GM12864 (cell line): Measurements from ENCODE around the gene TMEM201.
"Not testable (repeated sequence)": the region's sequence is repeated elsewhere in the genome, so short reads cannot be mapped to it uniquely, and the experiment has no call there.

Source experiments
- DNase-seq: peaks from one replicate; pipeline ENCODE4 v3.0.0-alpha.2; 2011; ENCODE audit warnings: low read depth
- H3K4me3 ChIP-seq: 2 replicates; pipeline ENCODE4 v1.5.1; 2011; ENCODE audit warnings: mild to moderate bottlenecking, low read depth, low read length, control low read depth
- CTCF ChIP-seq: IDR thresholded peaks from 2 replicates; pipeline ENCODE4 v1.5.1; 2011; ENCODE audit warnings: low read depth, mild to moderate bottlenecking, moderate library complexity, low read length, control low read depth, inconsistent platforms; ENCODE audit errors: missing control alignments

TMEM201 gene

GRCh38 chr1:9551984-9552383 lies 36.7 kb upstream of the TMEM201 start:
- H3K4me3 ChIP-seq, result no peak overlapping the region
- DNase-seq, result no peak
- no peak for TF ChIP-seq CTCF

GRCh38 chr1:9553736-9554144 lies 35.0 kb upstream of the TMEM201 start:
- no peak for TF ChIP-seq CTCF
- H3K4me3 ChIP-seq, result no peak overlapping the region

GRCh38 chr1:9555942-9556341 lies 32.8 kb upstream of the TMEM201 start:
- DNase-seq, result no peak
- no peak overlapping the region for H3K4me3 ChIP-seq
- no peak for TF ChIP-seq CTCF

More at GRCh38 chr1:9553736-9554144, 35.0 kb upstream of the TMEM201 start:
- DNase-seq, result no peak

- no peak overlapping the region for H3K4me3 ChIP-seq
- DNase-seq, result no peak
- TF ChIP-seq CTCF, result no peak
Measured at GRCh38 chr1:9557624-9558023, 31.1 kb upstream of the TMEM201 start.

GRCh38 chr1:9558271-9558945 lies 30.3 kb upstream of the TMEM201 start:
- no peak for TF ChIP-seq CTCF
- H3K4me3 ChIP-seq, result no peak overlapping the region
- DNase-seq, result no peak

GRCh38 chr1:9558946-9559545 lies 29.7 kb upstream of the TMEM201 start:
- DNase-seq, result no peak
- no peak overlapping the region for H3K4me3 ChIP-seq
- TF ChIP-seq CTCF, result no peak

GRCh38 chr1:9559673-9560072 lies 29.0 kb upstream of the TMEM201 start:
- H3K4me3 ChIP-seq, result peak overlapping the region; percentile 1; the same call in 1 of the 2 replicates
- no peak for TF ChIP-seq CTCF
- no peak for DNase-seq

GRCh38 chr1:9560090-9560489 lies 28.6 kb upstream of the TMEM201 start:
- DNase-seq, result peak; percentile 36
- H3K4me3 ChIP-seq, result not testable (repeated sequence)
